HG02973 (cell line): ENCODE data around the gene PTPN18.

Experiments
- ATAC-seq: cut with Tn5 transposase; IDR thresholded peaks from one replicate; pipeline ENCODE4 v1.9.1; 2021; ENCODE audit warnings: moderate library complexity; ENCODE audit not compliant: unreplicated experiment

PTPN18 gene

DNA sequence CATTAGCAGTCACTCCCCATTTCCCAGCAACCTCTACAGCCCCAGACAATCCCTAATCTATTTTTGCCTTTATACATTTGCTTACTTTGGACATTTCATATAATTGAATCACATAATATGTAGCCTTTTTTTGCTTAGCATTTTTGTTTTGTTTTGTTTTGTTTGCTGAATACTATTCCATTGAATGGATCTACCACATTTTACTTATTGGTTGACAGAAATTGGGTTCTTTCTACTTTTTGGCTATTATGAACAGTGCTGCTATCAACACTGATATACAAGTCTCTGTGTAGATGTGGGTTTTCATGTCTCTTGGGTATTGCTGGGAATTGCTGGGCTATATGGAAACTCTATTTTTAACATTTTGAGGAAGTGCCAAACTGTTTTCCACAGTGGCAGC, 7.6 kb downstream of the PTPN18 start:
- no peak for ATAC-seq

DNA sequence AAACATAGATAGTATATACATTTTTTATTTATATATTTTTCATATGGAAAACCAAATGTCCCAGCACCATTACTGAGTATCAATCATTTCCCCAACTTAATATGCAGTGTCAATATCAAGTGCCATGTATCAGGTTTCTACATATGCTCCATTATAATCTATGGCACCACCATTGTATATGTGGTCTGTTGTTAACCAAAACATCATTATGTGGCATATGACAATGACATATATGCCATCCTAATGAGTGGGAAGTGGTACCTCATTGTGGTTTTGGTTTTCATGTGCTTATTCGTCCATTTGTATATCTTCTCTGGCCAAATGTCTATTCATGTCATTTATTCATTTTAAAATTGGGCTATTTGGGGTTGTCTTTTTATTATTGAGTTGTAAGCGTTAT, 9.2 kb downstream of the PTPN18 start:
- no peak for ATAC-seq

DNA sequence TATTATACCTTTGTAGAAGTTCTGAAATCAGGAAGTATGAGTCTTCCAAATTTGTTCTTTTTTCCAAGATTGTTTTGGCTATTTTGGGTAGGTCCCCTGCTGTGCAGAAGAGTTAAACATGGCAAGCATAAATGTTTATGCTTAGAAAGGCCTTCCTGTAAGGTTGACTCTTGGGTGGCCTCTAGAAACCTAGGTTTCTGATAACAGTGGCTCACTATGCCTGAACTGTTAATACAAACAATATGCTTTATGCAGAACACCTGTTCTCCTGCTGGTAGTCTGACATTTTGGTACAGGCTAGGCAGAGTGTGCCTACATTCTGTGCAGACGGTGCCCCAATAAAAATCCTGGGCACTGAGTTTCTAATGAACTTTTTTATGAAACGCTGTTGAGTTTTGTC, 10.1 kb downstream of the PTPN18 start:
- no peak for ATAC-seq

DNA sequence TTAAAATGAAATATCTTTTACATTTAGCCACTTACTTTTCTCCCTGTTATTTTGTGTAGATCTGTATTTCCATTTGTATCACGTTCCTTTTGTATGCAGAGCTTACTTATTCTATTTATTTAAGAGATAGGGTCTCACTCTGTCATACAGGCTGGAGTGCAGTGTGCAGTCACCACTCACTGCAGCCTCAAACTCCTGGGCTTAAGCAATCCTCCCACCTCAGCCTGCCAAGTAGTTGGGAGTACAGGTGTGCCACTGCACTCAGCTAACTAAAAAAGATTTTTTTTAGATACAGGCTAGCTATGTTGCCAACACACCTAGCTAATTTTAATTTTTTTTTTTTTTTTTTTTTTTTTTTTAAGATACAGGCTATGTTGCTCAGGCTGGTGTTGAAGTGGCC, 10.9 kb downstream of the PTPN18 start:
- ATAC-seq, result no peak

DNA sequence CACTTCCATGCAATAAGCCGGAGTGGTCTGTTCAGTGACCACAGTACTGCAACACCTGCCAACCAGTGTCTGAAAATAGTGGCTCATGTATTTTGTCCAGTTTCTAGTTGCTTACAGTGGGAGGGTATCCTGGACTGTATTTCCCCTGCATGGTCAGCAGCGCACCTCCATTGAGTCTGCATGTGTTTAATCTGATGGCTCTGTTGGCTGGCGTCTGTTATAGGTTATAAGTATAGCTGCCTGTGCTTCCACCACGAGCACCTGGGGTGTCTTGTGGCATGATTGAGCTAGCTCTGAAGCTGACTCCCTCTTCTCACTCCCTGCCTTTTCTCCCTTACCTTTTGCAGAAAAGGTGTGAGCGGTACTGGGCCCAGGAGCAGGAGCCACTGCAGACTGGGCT, 12.9 kb downstream of the PTPN18 start:
- ATAC-seq, result no peak

DNA sequence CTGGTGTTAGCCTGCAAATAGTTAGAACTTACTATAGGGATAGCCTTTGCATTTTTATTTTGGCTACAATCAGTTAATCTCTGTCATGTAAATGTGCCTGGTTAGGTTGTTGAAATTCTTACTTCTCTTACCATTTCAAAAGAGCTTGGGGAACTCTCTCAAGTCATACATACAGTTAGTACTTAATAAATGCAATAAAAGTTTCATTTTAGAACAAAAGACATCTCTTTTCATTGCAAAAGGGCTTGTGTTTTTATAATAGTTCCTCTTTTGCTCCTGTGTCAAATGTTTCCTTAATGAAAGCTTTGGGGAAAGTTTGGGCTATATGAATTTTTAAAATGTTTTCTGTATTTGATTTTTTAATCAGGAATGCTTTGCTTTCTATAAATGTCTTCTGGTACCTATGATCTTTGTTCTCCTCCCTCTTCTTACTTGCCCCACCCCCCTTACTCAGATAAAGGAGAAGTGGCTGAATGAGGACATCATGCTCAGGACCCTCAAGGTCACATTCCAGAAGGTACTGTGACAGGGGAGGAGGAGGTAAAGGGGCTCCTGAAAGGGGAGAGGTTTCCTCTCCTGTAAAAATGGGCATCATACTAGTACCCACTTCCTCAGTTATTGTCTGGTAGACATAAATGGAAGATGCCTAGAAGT, 13.6 kb downstream of the PTPN18 start:
- no peak for ATAC-seq

DNA sequence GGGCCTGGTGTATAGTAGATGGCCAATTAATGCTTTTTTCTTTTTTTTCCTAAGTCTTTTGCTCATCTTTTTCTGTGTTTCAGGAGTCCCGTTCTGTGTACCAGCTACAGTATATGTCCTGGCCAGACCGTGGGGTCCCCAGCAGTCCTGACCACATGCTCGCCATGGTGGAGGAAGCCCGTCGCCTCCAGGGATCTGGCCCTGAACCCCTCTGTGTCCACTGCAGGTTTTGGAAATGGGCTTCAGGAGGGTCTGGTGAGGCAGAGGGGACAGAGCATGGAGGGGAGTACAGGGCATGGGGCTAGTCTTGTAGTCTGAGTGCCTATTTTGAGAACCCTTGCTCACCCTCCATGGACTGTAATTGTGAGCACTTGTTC, 14.1 kb downstream of the PTPN18 start:
- no peak for ATAC-seq

DNA sequence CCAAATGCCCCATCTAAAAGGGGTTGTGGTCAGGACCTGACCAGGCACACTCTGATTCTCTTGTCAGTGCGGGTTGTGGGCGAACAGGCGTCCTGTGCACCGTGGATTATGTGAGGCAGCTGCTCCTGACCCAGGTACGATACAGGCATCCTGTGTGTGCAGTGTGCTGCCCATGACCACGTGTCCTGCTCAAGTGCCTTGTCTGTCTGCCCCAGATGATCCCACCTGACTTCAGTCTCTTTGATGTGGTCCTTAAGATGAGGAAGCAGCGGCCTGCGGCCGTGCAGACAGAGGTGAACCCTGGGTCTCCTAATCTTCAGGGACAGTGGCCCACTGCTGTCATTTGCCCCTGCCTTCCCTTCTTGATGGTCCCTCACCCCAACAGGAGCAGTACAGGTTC, 14.6 kb downstream of the PTPN18 start:
- ATAC-seq, result no peak

DNA sequence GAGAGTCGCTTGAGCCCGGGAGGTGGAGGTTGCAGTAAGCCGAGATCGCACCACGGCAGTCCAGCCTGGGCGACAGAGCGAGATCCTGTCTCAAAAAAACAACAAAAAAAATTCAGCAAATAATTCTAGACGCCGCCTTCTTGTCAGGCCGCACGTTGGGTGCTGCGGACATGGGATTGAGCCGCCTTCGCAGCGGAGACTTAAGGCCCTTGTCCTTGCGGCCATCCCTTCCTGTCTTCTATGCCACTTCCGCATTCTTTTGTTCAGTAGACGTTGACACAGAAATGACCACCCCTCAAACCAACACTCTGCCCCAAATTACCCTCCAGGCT, 15.8 kb downstream of the PTPN18 start:
- peak; percentile 30 for ATAC-seq

DNA sequence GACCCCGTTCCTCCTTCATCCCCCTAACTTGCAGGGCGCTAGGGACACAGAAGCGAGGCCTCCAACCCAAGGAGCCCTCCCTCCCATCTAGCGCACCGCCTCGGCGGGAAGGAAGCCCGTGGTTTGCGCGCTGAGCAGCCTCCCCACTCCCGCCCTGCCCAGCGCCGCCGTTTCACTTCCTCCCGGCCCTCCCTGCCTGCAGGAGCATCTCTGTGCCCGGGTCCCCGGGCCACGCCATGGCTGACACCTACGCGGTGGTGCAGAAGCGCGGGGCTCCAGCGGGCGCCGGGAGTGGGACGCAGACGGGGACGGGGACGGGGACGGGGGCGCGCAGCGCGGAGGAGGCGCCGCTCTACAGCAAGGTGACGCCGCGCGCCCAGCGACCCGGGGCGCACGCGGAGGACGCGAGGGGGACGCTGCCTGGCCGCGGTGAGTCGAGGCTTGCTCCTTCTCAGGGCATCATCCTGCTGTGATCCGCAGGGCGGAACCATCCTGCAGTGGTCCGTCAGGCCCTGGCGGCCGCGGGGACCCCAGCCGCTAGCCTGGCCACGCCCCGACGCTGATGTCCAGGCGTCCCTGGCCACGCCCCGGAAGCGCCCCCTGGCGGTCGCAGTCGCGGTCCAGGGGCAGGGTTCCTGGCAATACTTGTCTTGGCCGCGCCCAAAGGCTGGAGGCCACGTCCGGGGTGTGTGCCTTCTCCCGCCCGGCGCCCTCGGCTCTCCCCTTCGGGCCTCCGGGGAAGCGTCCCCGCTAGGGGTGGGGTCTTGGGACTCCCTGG, 16.4 kb downstream of the PTPN18 start:
- ATAC-seq, result peak; percentile 71

DNA sequence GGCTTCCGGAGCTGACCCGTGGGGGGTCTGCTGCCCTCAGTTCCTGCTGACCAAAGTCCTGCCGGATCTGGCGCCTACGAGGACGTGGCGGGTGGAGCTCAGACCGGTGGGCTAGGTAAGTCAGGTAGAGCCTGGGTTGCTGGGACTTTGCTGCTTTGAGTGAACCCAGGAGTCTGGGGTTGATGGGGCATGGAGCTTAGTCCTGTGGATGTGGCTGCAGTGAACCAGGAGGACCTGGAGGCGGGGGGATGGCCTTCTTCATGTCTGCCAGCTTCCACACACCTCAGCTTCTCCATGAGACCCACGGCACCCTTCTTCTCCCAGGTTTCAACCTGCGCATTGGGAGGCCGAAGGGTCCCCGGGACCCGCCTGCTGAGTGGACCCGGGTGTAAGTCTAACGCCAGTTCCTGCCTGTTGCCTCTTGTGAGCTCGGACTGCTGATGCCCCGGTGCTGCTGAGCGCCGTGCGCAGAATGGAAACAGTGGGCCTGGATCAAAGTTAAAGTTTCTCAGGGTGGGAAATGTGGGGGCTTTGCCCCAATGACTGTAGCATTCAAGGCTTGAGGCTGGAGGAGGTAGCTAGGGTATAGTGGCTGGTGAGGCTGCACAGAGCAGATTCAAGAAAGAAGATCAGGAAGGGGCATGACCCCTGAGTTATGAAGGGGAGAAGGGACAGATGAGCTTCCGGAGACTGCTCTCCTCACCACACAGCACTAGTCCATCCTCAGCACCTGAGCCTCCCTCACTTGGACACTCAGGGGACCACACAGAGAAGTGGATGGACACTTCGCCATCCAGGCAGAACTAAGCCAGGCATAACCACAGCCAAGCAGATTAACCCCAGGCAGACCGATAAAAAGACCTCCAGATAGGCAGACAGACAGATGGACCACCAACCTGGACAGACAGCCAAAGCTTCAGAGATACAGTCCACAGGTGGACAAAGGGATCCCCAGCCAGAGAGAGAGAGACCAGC, 17.3 kb downstream of the PTPN18 start:
- ATAC-seq, result no peak

DNA sequence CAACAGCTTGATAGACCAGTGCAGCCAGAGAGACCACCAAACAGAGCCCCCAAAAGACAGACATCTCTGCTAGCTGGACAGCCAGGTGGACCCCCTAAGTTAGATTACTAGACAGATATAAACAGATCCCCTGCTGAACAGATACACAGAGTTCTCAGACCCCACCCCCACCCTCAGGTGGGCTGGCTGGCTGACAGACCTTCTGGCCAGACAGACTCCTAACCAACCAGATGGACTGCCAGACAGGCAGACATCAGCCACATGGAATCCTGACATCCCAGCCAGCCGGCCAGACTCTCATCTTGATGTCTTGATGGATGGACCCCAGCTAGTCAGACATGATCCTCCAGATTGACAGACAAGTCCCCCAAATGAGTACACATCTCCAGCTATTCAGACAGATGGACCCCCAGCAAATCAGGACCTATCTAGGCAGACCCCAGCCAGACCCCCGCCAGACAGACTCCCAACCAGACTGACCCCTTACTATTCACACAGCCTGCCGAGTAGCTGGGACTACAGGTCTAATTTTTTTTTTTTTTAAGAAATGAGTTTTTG, 18.0 kb downstream of the PTPN18 start:
- ATAC-seq, result no peak

DNA sequence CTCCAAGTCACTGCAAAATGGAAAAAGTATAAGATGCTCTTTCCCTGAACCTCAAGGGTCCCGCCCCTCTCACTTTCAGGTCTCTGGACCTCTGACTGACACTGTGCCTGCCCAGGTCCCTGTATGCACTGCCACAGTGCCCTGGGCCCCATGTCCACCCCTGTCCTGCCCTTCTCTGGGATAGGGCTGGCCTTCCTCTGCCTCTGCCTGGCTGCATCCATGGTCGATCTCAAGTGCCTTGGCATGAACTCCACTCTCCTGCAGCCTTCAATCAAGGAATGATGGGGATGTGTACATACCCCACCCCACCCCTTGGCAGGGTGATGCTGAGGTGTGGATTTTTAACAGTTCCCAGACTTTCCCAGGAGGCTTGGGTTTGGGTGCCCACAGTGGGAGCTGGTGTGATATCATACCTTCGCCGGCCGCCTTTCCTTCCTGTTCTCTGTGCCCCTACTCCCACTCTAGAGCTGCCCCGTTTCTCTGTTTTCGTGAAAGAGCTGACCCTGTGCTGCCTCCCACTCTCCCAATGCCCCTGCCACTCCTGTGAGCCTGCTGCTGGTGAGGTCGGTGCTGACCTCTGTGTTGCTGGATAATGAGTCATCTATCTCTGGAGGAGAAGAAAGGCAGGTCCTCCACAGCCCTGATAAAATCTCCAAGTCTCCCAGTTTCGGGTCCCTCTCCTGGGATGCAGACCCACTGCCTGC, 18.9 kb downstream of the PTPN18 start:
- no peak for ATAC-seq

DNA sequence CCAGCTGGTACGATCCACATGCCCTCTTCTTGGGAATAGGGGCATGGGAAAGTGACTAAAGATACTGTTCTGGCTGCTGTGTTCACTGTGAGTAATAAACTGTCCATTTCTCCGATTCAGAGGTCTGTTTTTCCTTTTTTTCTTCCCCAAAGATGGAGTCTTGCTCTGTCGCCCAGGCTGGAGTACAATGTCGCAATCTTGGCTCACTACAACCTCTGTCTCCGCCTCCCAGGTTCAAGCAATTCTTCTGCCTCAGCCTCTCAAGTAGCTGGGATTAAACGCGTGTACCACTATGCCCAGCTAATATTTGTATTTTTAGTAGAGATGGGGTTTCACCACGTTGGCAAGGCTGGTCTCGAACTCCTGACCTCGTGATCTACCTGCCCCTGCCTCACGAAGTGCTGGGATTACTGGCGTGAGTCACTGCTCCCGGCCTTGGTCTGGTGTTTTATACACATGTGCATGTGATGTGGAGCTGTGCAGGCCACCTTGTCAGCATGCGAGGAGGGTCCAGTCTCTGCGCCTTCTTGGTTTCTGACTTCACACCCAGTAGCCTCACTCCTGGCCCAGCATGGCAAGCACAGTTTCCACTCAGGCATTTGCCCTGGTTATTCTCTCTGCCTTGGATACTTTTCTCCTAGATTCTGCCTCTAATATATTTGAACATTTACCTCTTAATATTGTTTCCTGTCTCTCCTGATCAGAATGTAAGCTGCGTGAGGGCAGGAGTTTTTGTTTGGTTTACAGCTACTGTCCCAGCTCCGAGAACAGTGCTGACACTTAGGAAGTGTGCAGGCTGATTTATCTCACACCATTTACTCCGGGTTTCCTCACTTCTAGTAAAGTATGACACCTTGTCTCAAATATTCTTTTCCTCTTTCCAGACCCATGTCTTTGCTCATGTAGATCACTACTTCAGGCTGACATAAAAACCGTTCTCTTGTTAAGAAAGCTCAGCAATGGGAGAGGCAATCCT, 19.7 kb downstream of the PTPN18 start:
- no peak for ATAC-seq

DNA sequence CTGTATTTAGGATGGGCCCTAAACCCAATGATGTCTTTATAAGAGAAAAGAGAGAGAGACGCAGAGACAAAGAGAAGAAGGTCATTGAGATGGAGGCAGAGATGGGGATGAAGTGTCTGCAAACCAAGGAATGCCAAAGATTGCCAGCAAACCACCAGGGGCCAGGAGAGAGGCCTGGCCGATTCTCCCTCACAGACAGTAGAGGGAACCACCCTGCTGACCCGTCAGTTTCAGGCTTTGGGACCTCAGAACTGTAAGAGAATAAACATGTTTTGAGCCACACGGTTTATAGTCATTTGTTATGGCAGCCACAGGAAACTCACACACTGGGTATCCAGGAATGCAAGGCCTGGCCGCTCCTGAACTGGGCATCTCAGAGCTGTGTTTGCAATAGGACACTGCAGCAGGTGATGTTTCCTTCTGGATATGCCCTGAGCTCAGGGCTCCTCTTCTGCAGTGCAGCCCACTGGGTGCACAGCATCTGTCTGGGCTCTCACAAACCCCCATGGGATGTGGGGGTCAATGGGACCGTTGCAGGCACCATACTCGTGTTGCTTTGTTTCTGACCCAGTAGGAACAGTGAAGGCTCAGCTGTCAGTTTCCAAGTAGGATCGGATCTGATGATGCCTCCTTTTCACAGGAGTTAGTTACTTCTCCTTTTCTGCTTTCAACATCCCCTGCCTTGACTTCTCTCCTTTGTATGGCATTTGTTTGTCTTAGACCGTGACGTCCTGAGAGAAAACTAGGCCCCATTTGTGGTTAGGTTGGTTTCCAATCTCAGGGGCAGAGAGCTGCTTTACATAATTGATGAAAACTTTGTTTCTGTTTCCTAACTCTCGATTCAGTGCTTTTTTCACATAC, 20.8 kb downstream of the PTPN18 start:
- peak; percentile 44 for ATAC-seq

DNA sequence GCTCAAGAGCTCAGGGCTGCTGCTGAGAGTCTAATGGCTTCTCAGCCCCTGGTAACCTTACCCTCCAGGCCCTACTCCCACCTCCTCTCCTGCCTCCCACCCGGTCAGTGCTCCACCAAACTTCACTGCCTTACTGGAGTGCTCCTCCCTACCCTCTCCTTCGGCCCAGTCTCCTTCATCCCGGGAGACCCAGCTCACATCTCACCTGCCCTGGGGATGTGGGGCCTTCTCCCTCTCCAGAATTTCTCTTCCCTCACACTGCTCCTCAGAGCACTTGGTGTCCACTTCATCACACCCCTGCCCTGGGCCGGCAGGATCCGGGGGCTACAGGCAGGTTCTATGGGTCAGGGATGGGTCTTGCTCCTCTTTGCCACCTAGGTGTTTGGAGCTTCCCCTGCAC, 21.6 kb downstream of the PTPN18 start:
- ATAC-seq, result no peak

DNA sequence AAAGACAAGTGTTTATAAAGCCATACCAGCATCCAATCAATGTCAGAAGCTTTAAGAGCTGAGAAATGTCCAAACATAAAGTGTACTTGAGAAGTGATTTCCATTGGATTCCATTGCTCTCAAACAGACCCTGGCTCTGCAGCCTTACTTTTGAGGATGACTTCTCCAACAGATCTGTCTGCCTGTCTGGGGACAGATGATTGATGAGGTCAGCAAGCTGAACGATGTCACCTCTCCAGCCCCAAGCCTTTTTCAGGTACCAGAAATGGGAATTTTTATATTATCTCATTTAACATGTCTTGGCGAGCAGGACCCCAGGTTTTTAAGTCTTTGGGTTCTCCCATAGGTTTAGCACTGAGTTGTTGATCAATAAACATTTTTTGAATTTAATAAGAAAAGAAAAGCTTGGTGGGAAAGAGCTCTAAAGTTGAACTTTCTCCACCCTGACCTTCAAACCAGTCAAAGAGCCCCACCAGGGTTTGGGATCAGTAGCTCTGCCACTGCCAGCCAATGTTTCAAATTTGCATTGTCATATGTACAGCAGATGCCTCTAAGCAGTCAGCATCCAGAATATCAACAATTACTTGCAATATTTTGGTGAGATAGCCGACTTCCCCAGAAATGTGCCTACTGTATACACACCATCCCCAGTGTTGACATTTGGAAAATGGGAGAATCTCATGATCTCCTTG, 22.5 kb downstream of the PTPN18 start:
- ATAC-seq, result no peak

DNA sequence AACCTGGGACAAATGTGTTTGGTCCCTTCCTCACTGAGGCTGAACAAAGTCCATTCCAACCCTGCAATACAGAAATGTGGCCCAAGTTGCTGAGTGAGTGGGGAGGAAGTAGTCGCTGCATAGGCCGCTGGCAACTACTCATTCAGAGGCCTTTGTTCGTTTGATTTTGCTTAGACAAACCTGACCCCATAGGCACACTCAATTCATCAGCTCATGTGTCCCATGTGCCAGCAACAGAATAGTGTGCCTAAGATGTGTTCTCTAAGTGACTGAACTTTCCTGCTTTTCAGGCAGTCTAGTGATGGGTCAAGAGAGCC, 23.0 kb downstream of the PTPN18 start:
- no peak for ATAC-seq
